Nephron (organoid): ENCODE results near the gene CYREN.
"Not testable (repeated sequence)": the region's sequence is repeated elsewhere in the genome, so short reads cannot be mapped to it uniquely, and the experiment has no call there.

Source experiments
- H3K27ac Mint-ChIP-seq, 3 experiments: 2 replicates each; pipeline ENCODE4 v1.8.0; 2020; ENCODE audit warnings: mixed read lengths in 3 of 3, mild to moderate bottlenecking in 2 of 3, moderate library complexity in 1 of 3
- H3K27me3 Mint-ChIP-seq: 2 replicates; pipeline ENCODE4 v1.8.0; 2021; ENCODE audit warnings: low read depth, mild to moderate bottlenecking, moderate library complexity, mixed read lengths
- H3K36me3 Mint-ChIP-seq: 2 replicates; pipeline ENCODE4 v1.8.0; 2020; ENCODE audit warnings: low read depth, mixed read lengths
- H3K4me1 Mint-ChIP-seq: 2 replicates; pipeline ENCODE4 v1.8.0; 2020; ENCODE audit warnings: mixed read lengths
- H3K4me3 Mint-ChIP-seq, 3 experiments: 2 replicates each; pipeline ENCODE4 v1.8.0; 2020; ENCODE audit warnings: mild to moderate bottlenecking in 3 of 3, mixed read lengths in 3 of 3, moderate library complexity in 2 of 3
- H3K9me3 Mint-ChIP-seq: 2 replicates; pipeline ENCODE4 v1.8.0; 2020; ENCODE audit warnings: mixed read lengths
- TF ChIP-seq, protein P1 (sequence below), 3 experiments: fragments of 200-600 bp; sonication (generic); IDR thresholded peaks; one replicate each; pipeline ENCODE4 v1.5.0; 2021; ENCODE audit warnings: antibody characterized with exemption in 3 of 3; ENCODE audit not compliant: unreplicated experiment in 3 of 3

CYREN gene

DNA sequence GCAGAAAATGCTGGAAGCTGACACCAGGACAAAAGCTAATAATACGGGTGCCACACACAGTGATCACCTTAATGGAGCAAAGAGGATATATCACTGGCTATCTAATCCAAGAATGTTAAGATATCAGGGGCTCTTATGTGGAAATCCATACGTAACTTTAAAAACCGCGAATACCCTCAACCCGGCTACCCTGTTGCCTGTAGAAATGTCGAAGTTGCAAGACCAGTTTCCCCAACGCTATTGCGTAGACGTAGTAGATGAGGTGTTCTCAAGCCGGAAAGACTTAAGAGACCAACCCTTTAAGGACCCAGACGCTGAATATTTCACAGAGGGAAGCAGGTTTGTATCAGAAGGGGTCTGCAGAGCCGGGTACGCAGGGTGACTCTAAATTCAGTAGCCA lies 7.9 kb upstream of the CYREN start:
- Mint-ChIP-seq H3K4me1 (no peaks in the 10 kb centered on the region), H3K9me3 (peaks cover 43% of the 10 kb centered on the region), H3K4me3 (no peak overlapping the region), H3K27me3 (no peaks in the 10 kb centered on the region), H3K36me3 (peaks cover 66% of the 10 kb centered on the region), H3K27ac (no peak overlapping the region)
- TF ChIP-seq, protein P1, sequence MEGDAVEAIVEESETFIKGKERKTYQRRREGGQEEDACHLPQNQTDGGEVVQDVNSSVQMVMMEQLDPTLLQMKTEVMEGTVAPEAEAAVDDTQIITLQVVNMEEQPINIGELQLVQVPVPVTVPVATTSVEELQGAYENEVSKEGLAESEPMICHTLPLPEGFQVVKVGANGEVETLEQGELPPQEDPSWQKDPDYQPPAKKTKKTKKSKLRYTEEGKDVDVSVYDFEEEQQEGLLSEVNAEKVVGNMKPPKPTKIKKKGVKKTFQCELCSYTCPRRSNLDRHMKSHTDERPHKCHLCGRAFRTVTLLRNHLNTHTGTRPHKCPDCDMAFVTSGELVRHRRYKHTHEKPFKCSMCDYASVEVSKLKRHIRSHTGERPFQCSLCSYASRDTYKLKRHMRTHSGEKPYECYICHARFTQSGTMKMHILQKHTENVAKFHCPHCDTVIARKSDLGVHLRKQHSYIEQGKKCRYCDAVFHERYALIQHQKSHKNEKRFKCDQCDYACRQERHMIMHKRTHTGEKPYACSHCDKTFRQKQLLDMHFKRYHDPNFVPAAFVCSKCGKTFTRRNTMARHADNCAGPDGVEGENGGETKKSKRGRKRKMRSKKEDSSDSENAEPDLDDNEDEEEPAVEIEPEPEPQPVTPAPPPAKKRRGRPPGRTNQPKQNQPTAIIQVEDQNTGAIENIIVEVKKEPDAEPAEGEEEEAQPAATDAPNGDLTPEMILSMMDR (IDR thresholded peaks at IDR 0.05; ENCODE audit: unreplicated experiment in 3 of 3) = no peak

DNA sequence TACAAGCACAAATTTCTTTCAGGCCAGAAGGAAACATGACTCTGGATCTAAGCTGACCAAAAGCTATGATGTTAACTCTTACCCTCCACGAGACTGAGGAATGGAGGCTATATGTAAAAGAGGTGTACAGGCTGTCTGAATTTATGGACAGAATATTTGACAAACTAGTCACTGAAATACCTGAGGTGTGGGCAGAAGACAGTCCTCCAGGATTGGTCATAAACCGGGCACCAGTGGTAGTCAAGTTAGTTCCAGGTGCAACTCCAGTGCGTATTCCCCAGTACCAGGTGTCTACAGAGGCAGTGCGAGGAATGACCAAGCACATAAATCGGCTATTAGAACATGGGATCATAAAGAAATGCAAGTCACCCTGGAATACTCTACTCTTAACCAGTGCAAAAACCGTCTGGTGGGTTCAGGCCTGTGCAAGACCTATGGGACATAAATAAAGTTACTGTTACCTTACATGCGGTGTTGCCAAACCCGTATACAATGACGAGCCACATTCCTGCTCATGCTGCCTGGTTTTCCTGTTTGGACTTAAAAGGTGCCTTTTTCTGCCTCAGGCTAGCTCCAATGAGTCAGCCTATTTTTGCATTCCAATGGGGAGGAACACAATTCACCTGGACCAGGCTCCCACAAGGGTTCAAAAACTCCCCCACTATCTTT lies 6.7 kb upstream of the CYREN start:
- Mint-ChIP-seq H3K4me1 (no peaks in the 10 kb centered on the region), H3K9me3 (peaks cover 33% of the 10 kb centered on the region), H3K27ac (no peak overlapping the region), H3K36me3 (peaks cover 54% of the 10 kb centered on the region), H3K27me3 (no peaks in the 10 kb centered on the region), H3K4me3 (no peak overlapping the region)
- TF ChIP-seq, protein P1 (IDR thresholded peaks at IDR 0.05; ENCODE audit: unreplicated experiment in 3 of 3) = no peak

DNA sequence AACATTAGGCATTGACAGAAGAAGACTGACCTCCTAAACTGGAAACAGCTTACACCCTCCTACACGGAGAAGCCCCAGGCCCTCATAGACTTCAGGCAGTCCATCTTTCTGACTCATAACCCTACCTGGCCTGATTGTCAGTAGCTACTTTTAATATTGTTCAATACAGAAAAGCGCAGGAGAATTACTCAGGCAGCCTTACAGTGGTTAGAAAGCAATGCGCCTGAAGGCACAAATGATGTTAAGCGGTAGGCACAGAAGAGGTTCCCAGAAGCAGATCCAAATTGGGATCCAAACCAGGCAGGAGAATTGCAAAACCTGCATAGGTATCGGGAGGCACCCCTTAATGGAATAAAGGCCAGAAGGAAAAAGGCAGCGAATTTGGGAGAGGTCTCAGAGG lies 5.4 kb upstream of the CYREN start:
- peaks cover 42% of the 10 kb centered on the region for H3K36me3 Mint-ChIP-seq

DNA sequence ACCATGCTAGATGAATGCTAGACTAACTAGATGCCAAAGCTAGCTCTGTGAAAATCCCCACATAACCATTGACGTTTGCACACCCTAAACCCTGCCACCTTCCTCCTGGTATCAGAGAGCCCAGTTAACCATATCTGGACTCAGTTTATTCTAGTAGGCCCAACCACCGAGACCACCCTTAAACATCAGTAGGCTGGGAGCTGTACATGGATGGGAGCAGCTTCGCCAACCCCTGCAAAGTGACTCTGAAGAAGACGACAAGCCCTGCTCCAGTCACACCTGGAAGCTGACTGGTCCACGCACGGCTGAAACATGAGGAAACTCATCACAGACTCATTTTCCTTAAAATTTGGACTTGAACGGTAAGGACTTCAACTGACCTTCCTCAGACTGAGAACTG lies 4.4 kb upstream of the CYREN start:
- Mint-ChIP-seq H3K27ac (no peak overlapping the region), H3K27me3 (no peaks in the 10 kb centered on the region), H3K4me3 (no peak overlapping the region), H3K36me3 (peaks cover 32% of the 10 kb centered on the region), H3K4me1 (peaks cover 5% of the 10 kb centered on the region), H3K9me3 (peaks cover 14% of the 10 kb centered on the region)
- TF ChIP-seq, protein P1 (IDR thresholded peaks at IDR 0.05; ENCODE audit: unreplicated experiment in 3 of 3) = no peak

More for the DNA sequence above, 5.4 kb upstream of the CYREN start:
- Mint-ChIP-seq H3K9me3 (peaks cover 22% of the 10 kb centered on the region), H3K4me1 (peaks cover 5% of the 10 kb centered on the region), H3K27me3 (no peaks in the 10 kb centered on the region), H3K4me3 (no peak overlapping the region), H3K27ac (no peak overlapping the region)
- TF ChIP-seq, protein P1 (IDR thresholded peaks at IDR 0.05; ENCODE audit: unreplicated experiment in 3 of 3) = no peak

DNA sequence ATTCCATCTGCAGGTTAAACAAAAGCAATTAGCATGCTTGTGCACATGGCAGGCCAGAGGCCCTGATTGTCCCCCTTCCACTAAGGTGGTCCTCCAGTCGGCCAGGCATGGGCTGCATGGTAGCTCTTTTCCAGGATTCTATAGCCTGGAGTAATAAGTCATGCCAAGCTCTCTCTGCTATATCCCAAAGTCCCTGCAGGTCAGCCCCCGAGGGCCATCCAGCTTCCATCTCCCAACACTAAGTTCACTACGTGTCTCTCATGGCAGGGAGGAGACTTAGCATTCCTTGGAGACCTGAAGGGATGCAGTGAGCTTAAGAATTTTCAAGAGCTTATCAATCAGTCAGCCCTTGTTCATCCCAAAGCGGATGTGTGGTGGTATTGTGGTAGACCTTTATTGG lies 3.4 kb upstream of the CYREN start:
- not testable (repeated sequence) for H3K9me3 Mint-ChIP-seq, H3K27me3 Mint-ChIP-seq
- peak overlapping the region; percentile 58 to 67 (median 63) for H3K27ac Mint-ChIP-seq
- H3K4me1 Mint-ChIP-seq = peaks cover 15% of the 10 kb centered on the region
- H3K36me3 Mint-ChIP-seq = peaks cover 34% of the 10 kb centered on the region
- peak overlapping the region; percentile 47 to 71 (median 70) for H3K4me3 Mint-ChIP-seq

DNA sequence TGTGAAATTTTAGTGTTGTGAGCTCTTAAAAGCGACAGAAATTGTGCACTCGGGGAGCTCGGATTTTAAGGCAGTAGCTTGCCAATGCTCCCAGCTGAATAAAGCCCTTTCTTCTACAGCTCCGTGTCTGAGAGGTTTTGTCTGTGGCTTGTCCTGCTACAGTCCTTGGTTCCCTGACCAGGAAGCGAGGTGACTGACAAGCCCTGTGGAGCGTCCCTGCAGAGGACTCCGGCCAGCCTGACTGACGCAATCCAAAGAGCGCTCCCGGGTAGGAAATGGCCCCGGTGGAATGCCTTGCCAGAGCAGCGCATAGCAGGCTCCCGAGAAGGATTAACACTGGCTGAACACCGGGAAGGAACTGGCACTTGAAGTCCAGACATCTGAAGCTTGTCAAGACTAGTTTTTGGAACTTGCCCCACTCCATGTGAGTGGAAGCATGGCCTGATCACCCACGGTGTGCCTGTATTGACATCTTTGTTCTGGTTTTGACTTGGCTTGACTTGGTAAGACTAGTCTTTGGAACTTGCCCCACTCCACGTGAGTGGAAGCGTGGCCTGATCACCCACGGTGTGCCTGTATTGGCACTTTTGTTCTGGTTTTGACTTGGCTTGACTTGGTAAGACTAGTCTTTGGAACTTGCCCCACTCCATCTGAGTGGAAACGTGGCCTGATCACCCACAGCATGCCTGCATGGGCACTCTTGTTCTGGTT lies 1.2 kb upstream of the CYREN start:
- not testable (repeated sequence) for H3K9me3 Mint-ChIP-seq, H3K27me3 Mint-ChIP-seq
- H3K27ac Mint-ChIP-seq = peak overlapping the region; percentile 98 to 99 (median 99)
- peaks cover 32% of the 10 kb centered on the region for H3K4me1 Mint-ChIP-seq
- H3K36me3 Mint-ChIP-seq = peaks cover 41% of the 10 kb centered on the region
- peak overlapping the region; percentile 90 to 95 (median 93) for H3K4me3 Mint-ChIP-seq
